ENCODE results near the gene MRPL14.

MRPL14 gene

DNA sequence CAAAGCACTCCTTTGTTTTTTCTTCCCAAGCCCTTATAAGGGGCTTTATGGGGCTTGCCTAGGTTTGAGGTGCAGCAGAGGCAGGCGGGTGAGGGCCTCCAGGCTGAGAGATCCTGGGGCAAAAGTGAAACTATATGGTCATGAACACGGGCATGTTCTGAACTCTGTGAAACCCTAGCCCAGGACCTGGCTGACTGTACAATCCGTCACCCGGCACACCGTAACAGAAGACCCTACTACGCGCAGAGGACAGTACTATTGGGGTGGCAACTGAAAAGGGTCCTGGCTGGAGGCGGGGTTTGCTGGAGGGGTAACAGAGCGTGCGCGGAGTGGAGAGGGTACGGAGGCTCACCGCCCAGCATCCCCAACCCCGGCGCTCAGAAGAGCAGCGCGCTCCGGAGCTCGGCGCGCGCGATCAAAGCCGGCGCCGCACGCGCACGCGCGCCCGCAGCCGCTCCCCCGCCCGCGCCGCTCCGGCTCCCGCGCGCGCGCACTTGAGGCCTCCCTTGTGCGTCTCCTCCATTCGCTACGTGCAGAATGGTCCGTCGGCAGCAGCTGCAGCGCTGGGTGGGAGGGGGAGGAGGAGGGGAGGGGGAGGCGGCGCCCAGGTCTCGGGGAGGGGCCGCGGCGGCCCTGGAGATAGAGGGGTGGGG is 54.2 kb downstream of the MRPL14 start:
- H3K4me1 Mint-ChIP-seq = peaks cover 64% of the 10 kb centered on the region
- no peak overlapping the region for H3K27ac Mint-ChIP-seq
- DNase-seq = peak; percentile 89
- peaks cover 27% of the 10 kb centered on the region for H3K27me3 Mint-ChIP-seq (ENCODE audit: low read depth, poor library complexity)
- TF ChIP-seq, protein P1, sequence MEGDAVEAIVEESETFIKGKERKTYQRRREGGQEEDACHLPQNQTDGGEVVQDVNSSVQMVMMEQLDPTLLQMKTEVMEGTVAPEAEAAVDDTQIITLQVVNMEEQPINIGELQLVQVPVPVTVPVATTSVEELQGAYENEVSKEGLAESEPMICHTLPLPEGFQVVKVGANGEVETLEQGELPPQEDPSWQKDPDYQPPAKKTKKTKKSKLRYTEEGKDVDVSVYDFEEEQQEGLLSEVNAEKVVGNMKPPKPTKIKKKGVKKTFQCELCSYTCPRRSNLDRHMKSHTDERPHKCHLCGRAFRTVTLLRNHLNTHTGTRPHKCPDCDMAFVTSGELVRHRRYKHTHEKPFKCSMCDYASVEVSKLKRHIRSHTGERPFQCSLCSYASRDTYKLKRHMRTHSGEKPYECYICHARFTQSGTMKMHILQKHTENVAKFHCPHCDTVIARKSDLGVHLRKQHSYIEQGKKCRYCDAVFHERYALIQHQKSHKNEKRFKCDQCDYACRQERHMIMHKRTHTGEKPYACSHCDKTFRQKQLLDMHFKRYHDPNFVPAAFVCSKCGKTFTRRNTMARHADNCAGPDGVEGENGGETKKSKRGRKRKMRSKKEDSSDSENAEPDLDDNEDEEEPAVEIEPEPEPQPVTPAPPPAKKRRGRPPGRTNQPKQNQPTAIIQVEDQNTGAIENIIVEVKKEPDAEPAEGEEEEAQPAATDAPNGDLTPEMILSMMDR (IDR thresholded peaks at IDR 0.05) = no peak
- H3K4me3 Mint-ChIP-seq = peak overlapping the region; percentile 81
- H3K36me3 Mint-ChIP-seq (ENCODE audit: low read depth) = no peaks in the 10 kb centered on the region
- H3K9me3 Mint-ChIP-seq = no peaks in the 10 kb centered on the region

DNA sequence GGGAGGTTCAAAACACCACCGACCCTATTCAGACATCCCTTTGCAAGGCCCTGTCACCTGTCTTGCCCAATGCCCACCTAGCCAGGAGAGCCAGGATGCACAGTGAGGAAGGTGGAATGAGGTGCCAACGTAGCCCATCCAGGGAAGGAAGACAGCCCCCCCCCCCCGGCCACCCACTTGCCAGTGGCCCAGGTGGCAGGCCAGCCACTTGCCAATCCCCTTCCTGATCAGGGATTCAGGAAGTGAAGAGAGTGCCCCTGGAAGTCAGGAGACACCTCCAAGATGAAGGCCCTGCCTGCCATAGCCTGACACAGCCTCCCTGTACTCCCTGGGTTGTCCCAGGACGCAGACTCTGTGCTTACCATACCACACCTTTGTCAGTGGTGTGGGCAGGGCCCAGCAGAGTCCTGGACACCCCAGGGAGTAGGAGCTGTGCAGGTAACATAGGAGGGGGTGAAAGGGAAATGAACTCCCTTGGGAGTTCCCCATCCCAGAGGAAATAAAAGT is 54.7 kb downstream of the MRPL14 start:
- TF ChIP-seq, protein P1 (IDR thresholded peaks at IDR 0.05) = no peak
- Mint-ChIP-seq H3K4me3 (peak overlapping the region; percentile 81), H3K4me1 (peaks cover 62% of the 10 kb centered on the region), H3K9me3 (no peaks in the 10 kb centered on the region), H3K27ac (no peak overlapping the region), H3K36me3 (ENCODE audit: low read depth) (no peaks in the 10 kb centered on the region), H3K27me3 (ENCODE audit: low read depth, poor library complexity) (peaks cover 26% of the 10 kb centered on the region)
- DNase-seq = no peak

DNA sequence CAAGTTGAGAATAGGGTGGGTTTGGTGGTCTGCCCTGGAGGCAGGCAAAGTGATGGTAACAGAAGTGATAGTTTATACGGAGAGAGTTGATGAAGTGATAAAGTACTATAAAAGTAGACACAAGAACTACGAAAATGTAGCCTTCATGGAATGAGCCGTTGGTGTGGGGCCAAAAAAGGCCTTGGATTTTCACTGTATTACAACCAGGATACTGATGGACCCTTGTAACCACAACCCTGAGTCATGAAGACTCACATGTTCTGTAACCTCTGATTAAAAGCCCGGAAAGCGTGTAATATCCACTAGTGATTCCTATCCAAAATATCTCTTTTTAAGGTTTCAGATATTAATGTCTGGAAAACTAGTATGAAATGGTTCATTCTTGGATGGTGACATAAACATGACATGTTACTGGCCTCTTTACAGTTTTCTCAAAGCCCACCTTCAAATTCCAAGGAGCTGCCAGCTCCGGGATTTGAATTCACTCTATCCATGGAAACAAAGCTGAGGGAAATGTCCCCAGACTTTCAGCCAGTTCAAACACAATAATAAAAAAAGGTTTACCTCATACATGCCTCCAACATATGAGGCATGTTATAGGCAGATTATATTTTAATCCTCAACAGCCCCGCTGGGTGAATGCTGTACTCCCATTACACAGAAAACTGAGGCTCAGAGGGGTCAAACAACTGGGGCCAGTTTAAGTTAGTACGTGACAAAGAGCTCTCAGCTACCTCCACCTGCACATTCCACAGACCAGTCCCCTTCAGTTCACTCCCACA is 55.4 kb downstream of the MRPL14 start:
- no peak for DNase-seq
- H3K36me3 Mint-ChIP-seq (ENCODE audit: low read depth) = no peaks in the 10 kb centered on the region
- H3K4me3 Mint-ChIP-seq = no peak overlapping the region
- H3K4me1 Mint-ChIP-seq = peaks cover 67% of the 10 kb centered on the region
- H3K9me3 Mint-ChIP-seq = no peaks in the 10 kb centered on the region
- peaks cover 26% of the 10 kb centered on the region for H3K27me3 Mint-ChIP-seq (ENCODE audit: low read depth, poor library complexity)
- TF ChIP-seq, protein P1 (IDR thresholded peaks at IDR 0.05) = no peak
- no peak overlapping the region for H3K27ac Mint-ChIP-seq

DNA sequence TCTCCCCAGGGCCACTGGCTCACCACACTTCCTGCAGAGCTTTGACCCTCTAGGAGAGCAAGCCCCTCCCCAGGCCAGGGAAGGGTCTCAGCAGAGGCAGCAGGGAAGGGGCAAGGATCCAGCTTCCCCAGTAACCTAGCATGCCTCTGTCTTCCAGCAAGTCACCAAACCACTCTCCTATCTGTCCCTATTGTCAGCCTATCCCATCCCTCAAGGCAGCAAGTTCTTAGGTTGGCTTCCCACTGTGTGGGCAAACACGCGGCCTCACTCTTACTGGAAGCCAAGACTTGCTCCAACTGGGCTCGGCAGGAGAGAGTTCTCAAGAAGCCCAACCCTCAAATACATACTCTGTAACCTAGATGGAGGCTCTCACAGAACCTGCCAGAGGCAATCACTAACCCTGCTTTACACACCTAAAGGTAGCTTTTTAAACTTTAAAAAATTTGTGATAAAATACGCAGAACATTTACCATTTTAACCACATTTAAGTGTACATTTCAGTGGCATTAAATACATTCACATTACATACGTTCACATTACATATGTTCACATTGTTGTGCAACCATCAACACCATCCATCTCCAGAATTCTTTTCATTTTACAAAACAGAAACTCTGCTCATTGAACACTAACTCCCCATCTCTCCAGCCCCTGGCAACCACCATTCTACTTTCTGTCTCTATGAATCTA is 58.5 kb downstream of the MRPL14 start:
- Mint-ChIP-seq H3K27me3 (ENCODE audit: low read depth, poor library complexity) (peaks cover 23% of the 10 kb centered on the region), H3K27ac (no peak overlapping the region), H3K4me1 (peaks cover 53% of the 10 kb centered on the region), H3K36me3 (ENCODE audit: low read depth) (no peaks in the 10 kb centered on the region), H3K4me3 (no peak overlapping the region), H3K9me3 (no peaks in the 10 kb centered on the region)
- DNase-seq = no peak
- TF ChIP-seq, protein P1 (IDR thresholded peaks at IDR 0.05) = no peak

DNA sequence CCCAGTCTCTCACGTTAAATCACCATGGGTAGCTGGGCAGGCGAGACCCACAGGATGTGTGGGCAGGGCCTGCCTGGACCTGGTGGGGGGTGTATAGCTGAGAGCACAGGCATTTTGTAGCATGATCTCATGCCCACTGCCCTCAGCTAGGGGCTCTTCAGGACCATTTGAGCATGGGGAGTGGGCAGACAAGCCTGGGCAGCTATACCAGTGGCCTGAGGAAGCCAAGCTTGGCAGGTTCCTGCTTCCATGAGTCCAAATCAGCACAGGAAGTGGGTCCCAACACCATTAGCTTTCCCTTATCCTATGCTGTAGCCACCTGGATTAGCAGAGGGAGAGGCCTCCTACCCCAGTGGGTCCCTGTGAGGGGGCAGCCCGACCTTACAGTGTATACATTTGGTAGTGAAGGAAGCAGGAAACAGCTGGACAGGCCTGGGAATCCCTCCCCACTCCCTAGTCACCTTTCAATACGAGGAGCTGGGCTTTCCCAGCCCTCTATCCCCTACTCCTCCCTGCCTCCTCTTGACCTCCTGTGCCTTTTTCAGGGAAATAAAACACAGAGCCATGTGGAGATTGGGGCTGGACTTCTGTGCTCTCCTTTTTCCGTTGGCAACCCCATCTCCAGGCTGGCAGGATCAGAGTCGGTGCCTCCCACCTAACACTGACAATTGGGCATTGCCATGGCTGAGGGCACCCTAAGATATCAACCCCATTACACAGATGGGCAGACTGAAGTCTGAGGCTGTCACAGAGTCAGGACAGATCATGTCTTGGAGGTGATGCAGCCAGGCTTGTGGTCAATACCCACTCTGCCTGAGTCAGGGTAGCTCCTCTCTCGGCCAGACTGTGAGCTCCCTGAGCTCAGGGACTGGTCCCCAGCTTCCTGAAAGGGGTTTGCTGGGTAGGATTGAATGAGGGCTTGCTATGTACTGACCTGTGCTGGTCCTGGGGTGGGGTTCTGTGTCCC is 59.8 kb downstream of the MRPL14 start:
- no peak for DNase-seq
- TF ChIP-seq, protein P1 (IDR thresholded peaks at IDR 0.05) = no peak
- no peaks in the 10 kb centered on the region for H3K36me3 Mint-ChIP-seq (ENCODE audit: low read depth)
- H3K27me3 Mint-ChIP-seq (ENCODE audit: low read depth, poor library complexity) = peaks cover 24% of the 10 kb centered on the region
- no peak overlapping the region for H3K4me3 Mint-ChIP-seq
- H3K27ac Mint-ChIP-seq = peak overlapping the region; percentile 74
- H3K4me1 Mint-ChIP-seq = peaks cover 45% of the 10 kb centered on the region
- H3K9me3 Mint-ChIP-seq = no peaks in the 10 kb centered on the region
